A375 (cell line): Measurements from ENCODE around the gene MYH1. TPM values are rescaled to one million over a fixed set of nuclear protein-coding genes. Genes with fewer than 3 reads are reported as not detected.

ENCODE experiments used
- total RNA-seq: library from RNA; depleted of rRNA; stranded (reverse); fragments of >200 nt; shearing (Covaris generic); gene quantifications from 2 replicates; pipeline ENCODE4 v1.2.3, GENCODE V29; 2014; rRNA removed

The MYH1 gene
- total RNA-seq: not detected in 2 replicates

GRCh38 chr17:10518271-10519037 lies at the start of gene MYH1:
Gene MYH1, minus strand, starts transcription at chr17:10518542. Its CDS starts 1,900 bp downstream, at chr17:10516642.

DNA sequence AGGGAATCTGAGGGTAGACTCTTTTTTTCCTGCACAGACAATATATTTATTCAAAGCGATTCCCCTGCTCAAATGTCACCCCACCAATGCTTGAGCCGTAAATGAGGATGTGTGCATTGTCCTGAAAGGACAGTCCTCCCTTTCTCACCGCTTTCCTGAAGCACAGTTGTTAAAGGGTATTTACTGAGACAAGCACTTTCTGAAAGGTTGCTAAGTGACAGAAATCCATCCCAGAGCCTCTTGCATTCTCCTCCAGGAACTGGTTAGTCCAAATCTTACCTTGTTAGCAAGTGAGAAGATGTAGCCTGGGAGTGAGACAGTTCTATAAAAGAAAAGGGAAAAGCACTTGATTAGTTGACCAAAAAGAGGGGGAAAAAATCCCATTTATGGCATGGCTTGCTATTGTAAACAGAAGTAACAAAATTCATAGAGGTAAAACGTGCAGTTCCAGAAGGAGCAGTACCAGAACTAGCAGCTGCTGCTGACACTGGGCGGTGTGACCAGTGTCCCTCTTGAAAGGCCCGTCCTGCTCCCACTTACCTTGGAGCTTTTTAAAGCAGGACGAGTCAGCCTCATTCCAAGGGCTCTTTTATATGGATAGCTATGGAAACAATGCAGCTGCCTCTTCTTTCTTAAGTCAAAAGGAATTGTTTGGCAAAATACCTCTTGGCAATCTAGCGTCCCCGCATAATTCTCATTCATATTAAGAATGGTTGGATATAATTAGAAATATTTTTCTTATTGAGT lies 30.9 kb upstream of the MYH1 start, which contains the start of gene MYH2:
Gene MYH2, minus strand, starts transcription at position 563 of the 747 bp plus-strand sequence. CDS start 1,738 bp downstream, outside the sequence.

DNA sequence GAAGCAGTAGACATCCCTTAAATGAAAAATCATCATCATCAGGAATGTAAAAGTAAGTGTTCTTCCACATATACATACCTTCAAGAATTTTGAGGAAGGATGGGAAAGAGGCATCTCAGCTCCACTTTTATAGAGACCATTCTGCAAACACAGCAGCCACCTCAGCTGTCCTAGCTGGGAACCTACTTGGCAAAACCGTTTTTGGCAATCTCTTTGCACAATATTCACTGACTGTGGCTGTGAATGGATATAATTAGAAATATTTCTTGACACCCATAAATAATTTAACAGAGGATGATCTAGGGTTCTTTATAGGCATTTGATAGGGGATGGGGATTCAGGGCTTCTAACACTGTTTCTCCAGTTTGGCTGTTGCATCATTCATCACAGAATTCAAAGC lies 48.9 kb downstream of the MYH1 start, which contains the start of gene MYH4:
Gene MYH4, minus strand, starts transcription at position 101 of the 400 bp plus-strand sequence. CDS start 2,814 bp downstream, outside the sequence.

Other genes starting within 250 kb of the MYH1 start
- gene MYH13, start 145.5 kb downstream of the MYH1 start, total RNA-seq: not detected in 2 replicates
- gene MYH8, start 96.6 kb downstream of the MYH1 start, total RNA-seq: not detected in 2 replicates
- under 0.01 TPM in 1 of 2 replicates, not detected in the other for gene MYH4, start 49.0 kb downstream of the MYH1 start, total RNA-seq
- gene MYH2, start 31.1 kb upstream of the MYH1 start, total RNA-seq: not detected in 2 replicates
- gene MYH3, start 138.8 kb upstream of the MYH1 start, total RNA-seq: 0.98 and 1.4 TPM in 2 replicates
- gene SCO1, start 179.0 kb upstream of the MYH1 start, total RNA-seq: 74.7 and 77.3 TPM in 2 replicates
- 9.8 and 13.8 TPM in 2 replicates for gene ADPRM, start 179.1 kb upstream of the MYH1 start, total RNA-seq
- gene TMEM220, start 211.5 kb upstream of the MYH1 start, total RNA-seq: not detected in 2 replicates